Pancreas (tissue), 10 donors: Measurements from ENCODE around the gene RTRAF. TPM values are rescaled to one million over a fixed set of nuclear protein-coding genes. Genes with fewer than 3 reads are reported as not detected.

Experiments used
- ATAC-seq, 4 donors: fragments of 200-7000 bp; cut with Tn5 transposase; one replicate each; pipeline versions ENCODE4 v1.8.0 to v1.9.1; 2020; ENCODE audit warnings: mild to moderate bottlenecking in 4 of 4, moderate library complexity in 4 of 4
- DNase-seq, 6 donors: peaks; one replicate each; pipeline ENCODE4 v3.0.0-alpha.2; 2020
- FAIRE-seq: peaks from 2 replicates; lab custom pipeline; 2012; peaks lifted over from hg19 to GRCh38; lab: Jason Lieb, UNC
- H3K27ac ChIP-seq, 4 donors: fragments of 200-600 bp; sonication (generic); 1 replicate in 3 of 4; 2 replicates in 1 of 4; pipeline versions ENCODE4 v1.5.0 to v1.8.0; 2020
- H3K27me3 ChIP-seq, 4 donors: fragments of 200-600 bp; one replicate each; pipeline ENCODE4 v1.8.0; 2021
- H3K36me3 ChIP-seq, 3 donors: fragments of 200-600 bp; sonication (generic) in 1 of 3; one replicate each; pipeline versions ENCODE4 v1.5.0 to v1.8.0; 2020 to 2021
- H3K4me1 ChIP-seq, 3 donors: fragments of 200-600 bp; one replicate each; pipeline ENCODE4 v1.8.0; 2021
- H3K4me3 ChIP-seq, 4 donors: fragments of 200-600 bp; sonication (generic) in 2 of 4; one replicate each; pipeline versions ENCODE4 v1.5.0 to v1.8.0; 2020 to 2021
- H3K9me3 ChIP-seq, 4 donors: fragments of 200-600 bp; one replicate each; pipeline ENCODE4 v1.8.0; 2021
- CTCF ChIP-seq, 4 donors: fragments of 200-600 bp; sonication (generic) in 3 of 4; IDR thresholded peaks; one replicate each; pipeline versions ENCODE4 v1.5.0 to v1.8.0; 2021; ENCODE audit warnings: antibody characterized with exemption in 4 of 4
- WGBS, 2 donors: extraction: QIAGEN DNeasy Blood & Tissue Kit; methylation state at CpG; one replicate each; pipeline ENCODE4 v1.1.7; 2013; 5-methylcytosine and 5-hydroxymethylcytosine counted together
- intact Hi-C, 3 donors: fragments of 100-400 bp; cut with DNase I; formaldehyde crosslinking; loops; one replicate each; pipeline versions ENCODE4 v1.11.1 to v1.14.2; 2022
- polyA plus RNA-seq, 2 donors: library from polyadenylated mRNA; stranded (reverse); fragments of 200-250 nt; gene quantifications; one replicate each; pipeline ENCODE4 v1.2.3, GENCODE V29; 2013
- total RNA-seq, 6 donors: library from RNA; stranded (reverse); fragmentation: NEBNext Ultra II Directional in 4 of 6; extraction: Animal tissue kit (Norgen Biotek cat#: 25700) in 4 of 6; gene quantifications; one replicate each; pipeline versions ENCODE4 v1.2.1 to v1.2.4, GENCODE V29; 2021 to 2023
- donor health status: healthy with polysubstance abuse.
- donor health status: DM: no; HTN: no; CAD: no; lungs with moderate emphysema.
- donor health status: DM: no; HTN: no; CAD: no.
- donor health status: control.
- donor health status: control.
- donor health status: Bipolar disorder and iron deficiency.
- donor health status: DM: yes; HTN: yes; CAD: no.
- donor health status: DM: no; HTN: no; CAD: no.
- donor health status: DM: no; HTN: no; CAD: no.
- donor health status: DM: yes; HTN: yes; CAD: no.

RTRAF gene
- total and polyA plus RNA-seq, 8 donors = 57.5 to 96.4 (median 69.0) TPM

GRCh38 chr14:52042371-52043289 lies 53.3 kb downstream of the RTRAF start:
- H3K36me3 ChIP-seq = no peaks in the 10 kb centered on the region
- WGBS, 2 donors = 60 to 74% methylated on average over 8 of the region's 8 CpGs
- H3K4me1 ChIP-seq = peaks cover 3 to 11% (median 7%) of the 10 kb centered on the region in 3 donors
- DNase-seq (no peak), FAIRE-seq (no peak), ATAC-seq (no peak)
- H3K4me3 ChIP-seq = no peak overlapping the region
- no peak for TF ChIP-seq CTCF (IDR thresholded peaks at IDR 0.05)
- intact Hi-C loops = no loop called here
- no peaks in the 10 kb centered on the region for H3K9me3 ChIP-seq
- no peaks in the 10 kb centered on the region for H3K27me3 ChIP-seq
- no peak overlapping the region for H3K27ac ChIP-seq

- 66 to 71% methylated on average over 5 of the region's 5 CpGs for WGBS, 2 donors
- H3K27me3 ChIP-seq = no peaks in the 10 kb centered on the region
- DNase-seq (peak in 1 of 6 donors; percentile 26), ATAC-seq (peak in 1 of 4 donors; percentile 14), FAIRE-seq (no peak)
- intact Hi-C loops = no loop called here
- peak in 1 of 4 donors; percentile 13 for TF ChIP-seq CTCF (IDR thresholded peaks at IDR 0.05)
- no peaks in the 10 kb centered on the region for H3K9me3 ChIP-seq
- H3K36me3 ChIP-seq = no peaks in the 10 kb centered on the region
- no peak overlapping the region for H3K4me3 ChIP-seq
- no peak overlapping the region for H3K27ac ChIP-seq
- H3K4me1 ChIP-seq = peaks cover 3 to 11% (median 7%) of the 10 kb centered on the region in 3 donors
Observed at GRCh38 chr14:52043690-52044089, 54.3 kb downstream of the RTRAF start.

GRCh38 chr14:52044791-52045522 lies 55.6 kb downstream of the RTRAF start:
- Histone ChIP-seq H3K27me3 (no peaks in the 10 kb centered on the region), H3K36me3 (no peaks in the 10 kb centered on the region), H3K4me3 (no peak overlapping the region), H3K9me3 (no peaks in the 10 kb centered on the region), H3K4me1 (peaks cover 3 to 13% (median 7%) of the 10 kb centered on the region in 3 donors), H3K27ac (peak overlapping the region; percentile 28 to 59 (median 52))
- peak in 4 of 6 donors; percentile 75 to 84 (median 79) for DNase-seq
- intact Hi-C loops = no loop called here
- ATAC-seq = peak; percentile 94 to 97 (median 95)
- FAIRE-seq = peak; percentile 78
- 62 to 64% methylated on average over 11 of the region's 11 CpGs for WGBS, 2 donors
- TF ChIP-seq CTCF (IDR thresholded peaks at IDR 0.05) = no peak

- DNase-seq (no peak), FAIRE-seq (no peak), ATAC-seq (no peak)
- H3K27me3 ChIP-seq = no peaks in the 10 kb centered on the region
- intact Hi-C loops = no loop called here
- no peak overlapping the region for H3K4me3 ChIP-seq
- TF ChIP-seq CTCF (IDR thresholded peaks at IDR 0.05) = no peak
- peaks cover 3 to 16% (median 7%) of the 10 kb centered on the region in 3 donors for H3K4me1 ChIP-seq
- WGBS, 2 donors = 54% methylated on average over 2 of the region's 2 CpGs
- no peaks in the 10 kb centered on the region for H3K36me3 ChIP-seq
- no peaks in the 10 kb centered on the region for H3K9me3 ChIP-seq
- H3K27ac ChIP-seq = no peak overlapping the region
Observed at GRCh38 chr14:52046376-52046917, 57.1 kb downstream of the RTRAF start.
